Heart right ventricle (tissue), 16 donors: Measurements from ENCODE around the gene RASAL1. TPM values are rescaled to one million over a fixed set of nuclear protein-coding genes. Genes with fewer than 3 reads are reported as not detected.

Experiments used
- ATAC-seq, 8 donors: fragments of 200-7000 bp; cut with Tn5 transposase; one replicate each; pipeline ENCODE4 v1.9.1; 2020; ENCODE audit warnings: mild to moderate bottlenecking in 8 of 8, moderate library complexity in 8 of 8, moderate number of reproducible peaks in 1 of 8
- DNase-seq, 2 donors: peaks; one replicate each; pipeline ENCODE4 v3.0.0-alpha.2; 2020
- H3K27ac ChIP-seq, 10 donors: fragments of 200-600 bp; sonication (generic) in 2 of 10; one replicate each; pipeline versions ENCODE4 v1.5.0 to v1.8.0; 2020 to 2022; ENCODE audit warnings: mild to moderate bottlenecking in 3 of 10
- H3K27me3 ChIP-seq, 7 donors: fragments of 200-600 bp; one replicate each; pipeline ENCODE4 v1.8.0; 2021 to 2022; ENCODE audit warnings: mild to moderate bottlenecking in 2 of 7
- H3K36me3 ChIP-seq, 9 donors: fragments of 200-600 bp; sonication (generic) in 1 of 9; one replicate each; pipeline versions ENCODE4 v1.5.0 to v1.8.0; 2020 to 2022; ENCODE audit warnings: mild to moderate bottlenecking in 2 of 9
- H3K4me1 ChIP-seq, 9 donors: fragments of 200-600 bp; sonication (generic) in 1 of 9; one replicate each; pipeline versions ENCODE4 v1.5.0 to v1.8.0; 2020 to 2022; ENCODE audit warnings: mild to moderate bottlenecking in 4 of 9
- H3K4me3 ChIP-seq, 10 donors: fragments of 200-600 bp; sonication (generic) in 2 of 10; one replicate each; pipeline versions ENCODE4 v1.5.0 to v1.8.0; 2020 to 2022; ENCODE audit warnings: mild to moderate bottlenecking in 7 of 10, moderate library complexity in 2 of 10
- H3K9me3 ChIP-seq, 11 donors: fragments of 200-600 bp in 10 of 11; sonication (generic) in 2 of 11; one replicate each; pipeline versions ENCODE4 v1.5.0 to v1.8.0; 2013 to 2022; ENCODE audit warnings: mild to moderate bottlenecking in 2 of 11, control low read depth in 1 of 11, moderate library complexity in 1 of 11
- WGBS, 2 donors: extraction: QIAGEN DNeasy Blood & Tissue Kit; methylation state at CpG; one replicate each; pipeline ENCODE4 v1.1.7; 2013; ENCODE audit warnings: inconsistent platforms in 1 of 2; 5-methylcytosine and 5-hydroxymethylcytosine counted together
- intact Hi-C, 10 donors: fragments of 100-400 bp; cut with DNase I; formaldehyde crosslinking; loops; one replicate each; pipeline versions ENCODE4 v1.11.1 to v1.14.2; 2022
- polyA plus RNA-seq, 2 donors: library from polyadenylated mRNA; stranded (reverse); fragments of 200-250 nt; gene quantifications; one replicate each; pipeline ENCODE4 v1.2.3, GENCODE V29; 2013
- total RNA-seq, 10 donors: library from RNA; stranded (reverse); fragmentation: NEBNext Ultra II Directional in 3 of 10; extraction: Animal tissue kit (Norgen Biotek cat#: 25700) in 3 of 10; gene quantifications; one replicate each; pipeline versions ENCODE4 v1.2.1 to v1.2.4, GENCODE V29; 2021 to 2023
- TF ChIP-seq, protein P1 (sequence below), 9 donors: fragments of 200-600 bp; sonication (generic) in 2 of 9; IDR thresholded peaks; one replicate each; pipeline versions ENCODE4 v1.5.0 to v1.8.0; 2021 to 2022; ENCODE audit warnings: antibody characterized with exemption in 9 of 9, mild to moderate bottlenecking in 5 of 9, moderate library complexity in 1 of 9
- donor health status: Arrhythmogenic right ventricular cardiomyopathy.
- donor health status: ischemic (EF 13 %, LVEDD 7.1; RV severe dilation, severe dysfunction).
- donor health status: healthy with polysubstance abuse.
- donor health status: DM: no; HTN: yes; CAD: no.
- donor health status: DM: no; HTN: no; CAD: no.
- donor health status: ischemic (EF 25% LVEDD 6.9; RV normal size, moderate dysfunction).
- donor health status: ischemic (EF 25% LVEDD 5.7; RV mildly dilated, moderate dysfunction).
- donor health status: healthy.
- donor health status: DM: yes; HTN: yes; CAD: no.
- donor health status: Ischemic cardiomyopathy.
- donor health status: ischemic (EF 35%, LVEDD 5.7; RV mildly dilated, moderate dysfunction).
- donor health status: nonischemic (EF 11% LVEDD 7.7; RV severe dilation, severe dysfunction).
- donor health status: DM: yes; HTN: yes; CAD: no.
- donor health status: PGD.
- donor health status: ischemic (EF 29% LVEDD 5.4; RV normal size, mild dysfunction).
- donor health status: nonischemic (EF 23%, LVEDD 6.1; RV moderate dilation, normal function).

RASAL1 gene
- total and polyA plus RNA-seq, 12 donors = not detected

DNA sequence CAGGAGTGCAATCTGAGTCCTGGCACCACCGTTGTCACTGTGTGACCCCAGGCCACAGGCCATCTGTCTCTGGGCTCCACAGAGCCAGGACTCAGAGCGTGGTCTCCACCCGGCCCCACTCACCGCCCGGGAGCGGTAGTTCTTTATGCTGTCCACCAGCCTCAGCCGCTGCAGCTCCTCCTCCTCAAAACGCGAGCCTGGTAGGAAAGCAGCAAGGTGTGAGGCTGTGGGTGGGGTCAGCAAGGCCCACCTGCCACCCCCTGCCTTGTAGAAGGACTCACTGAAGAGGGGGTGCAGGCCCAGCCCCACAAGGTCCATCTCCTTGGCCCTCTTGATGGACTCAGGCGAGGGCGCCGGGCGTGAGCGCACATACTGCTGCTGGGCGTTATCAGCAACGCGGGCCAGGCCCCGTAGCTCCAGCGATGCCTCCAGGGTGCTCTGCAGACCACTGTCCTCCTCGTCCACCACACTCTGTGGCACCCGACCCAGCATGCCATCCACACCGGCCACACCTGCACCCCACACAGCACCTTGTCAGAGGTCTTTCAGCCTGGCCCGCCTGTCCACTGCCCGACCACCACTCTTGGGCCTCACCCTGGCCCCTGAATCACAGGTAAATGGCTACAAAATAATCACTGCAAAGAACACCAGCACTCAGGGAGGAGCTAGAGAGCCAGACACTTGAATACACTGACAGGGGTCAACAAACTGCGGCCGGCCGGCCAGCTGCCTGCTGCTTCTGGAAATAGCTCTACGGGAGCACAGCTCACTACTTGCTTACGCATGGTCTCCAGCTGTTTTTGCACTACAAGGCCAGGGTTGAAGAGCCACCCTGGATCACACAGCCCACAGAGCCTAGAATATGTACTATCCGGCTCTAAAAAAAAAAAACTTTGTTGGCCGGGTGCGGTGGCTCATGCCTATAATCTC, 30.2 kb upstream of the RASAL1 start:
- H3K36me3 ChIP-seq = peaks cover 0 to 100% (median 92%) of the 10 kb centered on the region in 9 donors
- no peaks in the 10 kb centered on the region for H3K27me3 ChIP-seq
- no peak for ATAC-seq
- peaks cover 0 to 3% (median 0%) of the 10 kb centered on the region in 9 donors for H3K4me1 ChIP-seq
- H3K9me3 ChIP-seq = no peaks in the 10 kb centered on the region
- H3K27ac ChIP-seq = no peak overlapping the region
- TF ChIP-seq, protein P1, sequence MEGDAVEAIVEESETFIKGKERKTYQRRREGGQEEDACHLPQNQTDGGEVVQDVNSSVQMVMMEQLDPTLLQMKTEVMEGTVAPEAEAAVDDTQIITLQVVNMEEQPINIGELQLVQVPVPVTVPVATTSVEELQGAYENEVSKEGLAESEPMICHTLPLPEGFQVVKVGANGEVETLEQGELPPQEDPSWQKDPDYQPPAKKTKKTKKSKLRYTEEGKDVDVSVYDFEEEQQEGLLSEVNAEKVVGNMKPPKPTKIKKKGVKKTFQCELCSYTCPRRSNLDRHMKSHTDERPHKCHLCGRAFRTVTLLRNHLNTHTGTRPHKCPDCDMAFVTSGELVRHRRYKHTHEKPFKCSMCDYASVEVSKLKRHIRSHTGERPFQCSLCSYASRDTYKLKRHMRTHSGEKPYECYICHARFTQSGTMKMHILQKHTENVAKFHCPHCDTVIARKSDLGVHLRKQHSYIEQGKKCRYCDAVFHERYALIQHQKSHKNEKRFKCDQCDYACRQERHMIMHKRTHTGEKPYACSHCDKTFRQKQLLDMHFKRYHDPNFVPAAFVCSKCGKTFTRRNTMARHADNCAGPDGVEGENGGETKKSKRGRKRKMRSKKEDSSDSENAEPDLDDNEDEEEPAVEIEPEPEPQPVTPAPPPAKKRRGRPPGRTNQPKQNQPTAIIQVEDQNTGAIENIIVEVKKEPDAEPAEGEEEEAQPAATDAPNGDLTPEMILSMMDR (IDR thresholded peaks at IDR 0.05) = no peak
- DNase-seq = no peak
- intact Hi-C loops = no loop called here
- no peak overlapping the region for H3K4me3 ChIP-seq
- 90 to 94% methylated on average over 32 of the region's 32 CpGs for WGBS, 2 donors

- no peaks in the 10 kb centered on the region for H3K9me3 ChIP-seq
- peaks cover 0 to 3% (median 0%) of the 10 kb centered on the region in 9 donors for H3K4me1 ChIP-seq
- H3K36me3 ChIP-seq = peaks cover 4 to 100% (median 92%) of the 10 kb centered on the region in 9 donors
- no peak overlapping the region for H3K27ac ChIP-seq
- H3K27me3 ChIP-seq = no peaks in the 10 kb centered on the region
- TF ChIP-seq, protein P1 (IDR thresholded peaks at IDR 0.05) = no peak
- DNase-seq (no peak), ATAC-seq (no peak)
- no peak overlapping the region for H3K4me3 ChIP-seq
- WGBS, 2 donors = 97% methylated on average over 13 of the region's 13 CpGs
- intact Hi-C loops = loop anchor here in 1 of 10 donors (5.0 kb wide), 1 partner anchor 992 kb away; no protein-coding TSS in a partner anchor
These were observed 28.5 kb upstream of the RASAL1 start for GRCh38 chr12:113164014-113164413.

- ATAC-seq = no peak
- intact Hi-C loops = loop anchor here in 1 of 10 donors (5.0 kb wide), 1 partner anchor 991 kb away; no protein-coding TSS in a partner anchor
These were observed 27.4 kb upstream of the RASAL1 start for GRCh38 chr12:113163030-113163360.

More at GRCh38 chr12:113163030-113163360, 27.4 kb upstream of the RASAL1 start:
- Histone ChIP-seq H3K27me3 (no peaks in the 10 kb centered on the region), H3K4me3 (no peak overlapping the region), H3K27ac (no peak overlapping the region), H3K36me3 (peaks cover 10 to 100% (median 91%) of the 10 kb centered on the region in 9 donors), H3K4me1 (peaks cover 0 to 3% (median 0%) of the 10 kb centered on the region in 9 donors), H3K9me3 (no peaks in the 10 kb centered on the region)
- TF ChIP-seq, protein P1 (IDR thresholded peaks at IDR 0.05) = no peak
- 91 to 96% methylated on average over 12 of the region's 12 CpGs for WGBS, 2 donors
- no peak for DNase-seq
